Hematopoietic multipotent progenitor cell treated with erythropoietin and hydrocortisone succinate and interleukin-3 and kit ligand, for 15 days (in vitro differentiated cells): ENCODE results near the gene UGT2B15.
"Not testable (repeated sequence)": the region's sequence is repeated elsewhere in the genome, so short reads cannot be mapped to it uniquely, and the experiment has no call there.

Experiments
- DNase-seq: peaks from one replicate; pipeline ENCODE4 v3.0.0-alpha.2; 2015; ENCODE audit warnings: low spot score

The UGT2B15 gene

DNA sequence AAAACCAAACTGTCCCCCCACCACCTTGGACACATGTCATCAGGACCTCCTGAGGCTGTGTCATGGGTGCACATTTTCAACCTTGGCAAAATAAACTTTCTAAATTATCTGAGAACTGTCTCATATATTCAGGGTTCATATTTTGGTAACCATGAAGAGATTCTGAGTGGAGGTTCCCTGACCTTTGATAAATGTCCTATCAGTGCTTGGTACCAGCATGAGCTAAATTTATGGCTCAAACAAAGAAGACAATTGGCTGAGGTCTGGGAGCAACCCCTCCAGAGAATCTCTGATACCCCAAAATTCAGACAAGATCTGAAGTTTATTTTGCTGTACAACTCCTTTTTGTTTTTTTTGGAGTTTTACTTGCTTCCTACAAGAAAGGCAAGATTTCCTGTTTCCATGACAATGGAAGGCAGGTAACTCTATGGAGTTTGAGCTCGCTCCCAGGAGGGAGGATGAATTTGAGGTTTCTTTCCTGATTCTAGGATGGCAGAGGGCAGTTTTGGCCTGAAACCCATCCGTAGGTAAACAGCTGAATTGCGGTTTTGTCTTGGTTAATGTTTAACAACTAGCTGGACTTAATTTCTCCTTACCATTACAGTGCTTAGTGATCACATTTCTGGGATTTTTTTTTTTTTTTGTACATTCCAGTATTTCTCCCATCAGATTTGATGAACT, 14.5 kb downstream of the UGT2B15 start:
- DNase-seq: no peak

DNA sequence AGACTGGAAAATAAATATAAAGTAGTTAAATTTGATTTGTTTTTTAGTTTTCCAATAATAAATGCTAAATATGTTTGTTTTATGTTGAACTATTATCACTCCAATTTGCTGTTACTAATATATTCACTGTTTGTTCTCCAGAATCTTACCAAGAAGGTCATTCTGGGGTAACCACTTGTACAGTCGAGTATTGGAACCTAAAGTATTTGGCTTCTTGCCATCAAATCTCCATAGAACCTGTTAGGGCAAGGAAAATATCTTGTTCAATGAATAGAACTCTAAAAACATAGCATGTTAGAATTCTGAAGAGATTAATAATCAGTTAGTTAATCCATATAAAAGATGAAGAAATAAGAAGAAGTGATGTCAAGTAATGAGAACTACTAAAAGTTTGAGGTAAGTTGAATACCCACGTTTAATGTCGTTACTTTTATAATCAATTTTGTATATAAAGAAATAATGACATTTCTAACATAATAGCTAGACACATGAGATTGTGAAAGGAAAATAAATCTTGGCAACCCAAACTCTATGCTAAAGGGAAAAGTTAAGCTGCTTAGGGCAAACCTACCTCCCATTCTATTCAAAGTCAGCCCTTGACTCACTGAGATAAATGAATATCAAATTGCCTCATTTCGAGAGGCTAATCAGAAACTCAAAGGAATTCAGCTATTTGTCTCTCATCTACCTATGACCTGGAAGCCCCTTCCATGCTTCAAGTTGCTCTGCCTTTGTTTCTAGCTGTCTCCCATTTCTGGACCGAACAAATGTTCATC, 15.3 kb downstream of the UGT2B15 start:
- no peak for DNase-seq

DNA sequence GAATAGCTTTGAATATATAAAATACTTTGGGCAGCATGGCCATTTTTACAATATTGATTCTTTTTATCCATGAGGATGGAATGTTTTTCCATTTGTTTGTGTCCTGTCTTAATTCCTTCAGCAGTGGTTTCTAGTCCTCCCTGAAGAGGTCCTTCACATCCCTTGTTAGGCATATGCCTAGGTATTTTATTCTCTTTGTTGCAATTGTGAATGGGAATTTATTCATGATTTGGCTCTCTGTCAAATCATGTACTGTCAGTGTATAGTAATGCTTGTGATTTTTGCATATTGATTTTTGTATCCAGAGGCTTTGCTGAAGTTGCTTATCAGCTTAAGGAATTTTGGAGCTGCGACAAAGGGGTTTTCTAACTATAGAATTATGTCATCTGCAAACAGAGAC, 18.5 kb downstream of the UGT2B15 start:
- DNase-seq: no peak

DNA sequence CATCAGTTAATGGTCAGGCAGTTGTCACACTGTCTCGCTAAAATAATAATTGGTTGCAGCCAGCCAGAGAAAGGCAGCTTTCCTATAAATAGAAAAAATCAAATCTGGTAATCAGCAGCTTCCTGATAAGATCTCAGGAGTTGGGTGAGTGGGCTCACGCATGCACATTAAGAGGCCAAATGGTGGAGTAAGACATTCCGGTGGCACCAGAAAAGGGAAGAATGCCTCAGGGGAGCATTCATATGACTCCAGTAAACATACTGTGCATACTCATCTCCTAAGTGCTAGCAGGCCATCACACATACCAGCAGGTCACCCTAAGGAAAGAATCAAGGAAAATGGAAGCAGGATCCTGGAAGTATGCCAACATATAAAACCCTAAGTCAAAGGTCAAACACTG, 40.1 kb downstream of the UGT2B15 start:
- DNase-seq: no peak

DNA sequence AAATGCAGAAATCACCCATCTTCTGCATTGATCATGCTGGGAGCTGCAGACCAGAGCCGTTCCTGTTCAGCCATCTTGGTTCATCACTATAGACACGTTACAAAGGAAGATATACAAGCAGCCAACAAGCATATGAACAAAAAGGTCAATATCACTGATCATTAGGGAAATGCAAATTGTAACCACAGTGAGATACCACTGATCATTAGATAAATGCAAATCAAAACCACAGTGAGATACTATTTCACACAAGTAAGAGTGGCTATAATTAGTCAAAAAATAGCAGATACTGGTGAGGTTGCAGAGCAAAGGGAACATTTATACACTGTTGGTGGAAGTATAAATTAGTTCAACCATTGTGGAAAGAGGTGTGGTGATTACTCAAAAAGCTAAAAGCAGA, 47.7 kb downstream of the UGT2B15 start:
- DNase-seq: not testable (repeated sequence)

DNA sequence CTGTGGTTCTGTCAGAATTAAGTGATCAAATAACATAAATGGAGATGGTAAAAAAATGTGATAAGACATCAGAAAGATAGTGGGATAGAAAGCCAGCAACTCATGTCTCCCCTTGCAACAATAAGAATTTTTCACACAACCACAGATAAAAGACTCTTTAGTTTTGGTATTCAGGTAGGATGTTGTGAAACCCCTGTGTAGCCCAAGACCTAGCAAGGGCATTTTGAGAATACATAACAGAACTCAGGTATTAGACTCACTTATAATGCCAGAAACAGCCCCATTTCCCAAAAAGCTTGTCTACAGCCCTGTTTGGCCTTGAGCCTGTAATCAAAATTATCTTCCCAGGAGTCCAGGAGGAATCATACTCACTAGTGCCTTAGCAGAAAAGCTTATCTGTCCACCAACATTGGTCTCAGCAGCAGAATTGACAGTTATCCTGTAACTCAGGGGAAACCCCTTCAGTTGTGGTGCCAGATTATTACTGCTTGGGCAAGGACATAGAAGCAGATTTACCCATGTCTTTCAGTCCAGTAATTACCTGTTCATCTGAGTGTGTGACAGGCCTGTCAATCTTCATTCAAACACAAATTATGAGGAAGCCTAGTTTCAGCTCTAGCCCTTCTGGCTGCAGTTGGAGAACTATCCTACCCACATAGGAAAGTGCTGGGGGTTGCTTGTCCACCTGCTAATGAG, 53.3 kb downstream of the UGT2B15 start:
- no peak for DNase-seq

DNA sequence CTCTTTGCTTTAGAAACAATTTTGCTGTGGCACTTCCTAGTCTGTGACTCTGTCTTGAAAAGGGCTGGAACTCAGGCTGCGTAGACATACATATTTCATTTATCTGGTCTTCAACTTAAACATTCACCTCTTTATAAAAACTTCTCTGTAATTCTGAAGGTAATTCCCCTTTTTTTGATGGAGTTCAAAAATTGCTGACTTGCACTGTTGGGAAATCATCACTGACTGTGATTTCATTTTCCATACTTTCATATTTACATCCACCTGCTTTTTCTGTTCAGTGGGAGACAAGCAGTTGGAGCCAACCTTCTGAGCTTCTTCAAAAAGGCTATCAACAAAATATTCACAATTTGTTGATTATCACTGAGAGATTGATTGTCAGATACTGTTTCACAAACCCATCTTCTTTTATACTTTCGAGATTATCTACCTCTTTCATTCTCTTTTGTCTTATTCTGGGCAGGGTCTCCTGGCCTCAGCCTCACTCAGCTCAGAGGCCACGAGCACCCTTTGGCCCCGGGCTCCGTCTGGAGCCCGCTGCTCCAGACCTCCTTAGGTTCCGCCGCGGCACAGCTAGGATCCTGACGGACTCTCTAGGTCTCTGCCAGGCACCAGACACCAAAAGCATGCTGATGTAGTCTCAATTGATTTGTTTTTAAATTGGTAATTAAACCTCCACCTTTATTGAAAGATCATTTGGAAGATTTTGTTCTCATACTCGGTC, 54.6 kb downstream of the UGT2B15 start:
- DNase-seq: no peak

DNA sequence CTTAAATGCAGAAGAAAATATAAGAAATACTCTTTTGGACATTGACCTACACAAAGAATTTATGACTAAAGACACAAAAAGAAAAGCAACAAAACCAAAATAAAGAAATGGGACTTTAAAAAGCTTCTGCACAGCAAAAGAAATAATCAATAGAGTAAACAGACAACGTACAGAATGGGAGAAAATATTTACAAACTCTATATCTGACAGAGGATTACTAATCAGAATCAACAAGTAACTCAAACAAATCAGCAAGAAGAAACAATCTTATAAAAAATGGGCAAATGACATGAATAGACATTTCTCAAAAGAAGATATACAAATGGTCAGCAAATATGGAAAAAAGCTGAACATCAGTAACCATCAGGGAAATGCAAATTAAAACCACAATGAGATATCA, 56.7 kb downstream of the UGT2B15 start:
- DNase-seq: no peak

DNA sequence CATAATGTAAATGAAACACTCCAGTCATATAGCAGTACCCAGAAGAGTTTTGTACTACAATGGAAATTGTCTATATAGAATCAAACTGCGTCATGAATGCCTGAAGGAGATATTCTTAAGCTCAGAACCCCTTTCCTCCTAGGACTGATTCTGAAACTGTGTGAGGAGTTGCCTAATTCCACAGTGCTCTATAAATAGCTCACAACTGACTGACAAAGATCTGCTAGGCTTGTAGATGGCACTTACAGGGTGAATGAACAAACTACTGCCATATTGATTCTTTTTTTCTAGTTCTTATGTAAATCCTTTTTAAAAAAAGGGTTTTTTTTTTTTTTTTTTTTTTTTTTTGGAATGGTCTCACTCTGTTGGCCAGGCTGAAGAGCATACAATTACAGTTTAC, 64.2 kb downstream of the UGT2B15 start:
- DNase-seq: no peak

DNA sequence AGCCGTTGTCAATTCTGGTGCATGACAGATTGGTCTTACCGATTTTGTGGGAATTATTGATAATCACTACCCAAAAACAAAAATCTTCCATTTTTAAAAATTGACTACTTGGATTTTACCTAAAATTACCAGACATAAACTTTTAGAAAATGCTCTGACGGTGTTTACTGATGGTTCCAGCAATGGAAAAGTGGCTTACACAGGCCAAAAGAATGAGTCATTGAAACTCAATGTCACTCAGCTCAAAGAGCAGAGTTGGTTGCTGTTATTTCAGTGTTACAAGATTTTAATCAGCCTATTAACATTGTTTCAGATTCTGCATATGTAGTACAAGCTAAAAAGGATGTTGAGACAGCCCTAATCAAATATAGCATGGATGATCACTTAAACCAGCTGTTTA, 71.3 kb downstream of the UGT2B15 start:
- no peak for DNase-seq

DNA sequence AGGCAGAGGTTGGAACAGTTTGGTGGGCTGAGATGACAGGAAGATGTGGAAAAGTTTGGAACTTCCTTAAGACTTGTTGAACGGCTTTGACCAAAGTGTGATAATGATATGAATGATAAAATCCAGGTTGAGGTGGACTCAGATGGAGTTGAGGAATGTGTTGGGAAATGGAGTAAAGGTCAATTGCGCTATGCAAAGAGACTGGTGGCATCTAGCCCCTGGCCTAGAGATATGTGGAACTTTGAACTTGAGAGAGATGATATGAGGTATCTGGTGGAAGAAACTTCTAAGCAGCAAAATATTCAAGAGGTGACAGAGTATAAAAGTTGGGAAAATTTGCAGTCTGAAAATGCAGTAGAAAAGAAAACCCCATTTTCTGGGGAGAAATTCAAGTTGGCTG, 73.0 kb downstream of the UGT2B15 start:
- DNase-seq: no peak
